Heart right ventricle (tissue), 16 donors: ENCODE measurements around the gene AQP9. TPM values are rescaled to one million over a fixed set of nuclear protein-coding genes. Genes with fewer than 3 reads are reported as not detected.

ENCODE experiments used
- ATAC-seq, 8 donors: fragments of 200-7000 bp; cut with Tn5 transposase; one replicate each; pipeline ENCODE4 v1.9.1; 2020; ENCODE audit warnings: mild to moderate bottlenecking in 8 of 8, moderate library complexity in 8 of 8, moderate number of reproducible peaks in 1 of 8
- DNase-seq, 2 donors: peaks; one replicate each; pipeline ENCODE4 v3.0.0-alpha.2; 2020
- H3K27ac ChIP-seq, 10 donors: fragments of 200-600 bp; sonication (generic) in 2 of 10; one replicate each; pipeline versions ENCODE4 v1.5.0 to v1.8.0; 2020 to 2022; ENCODE audit warnings: mild to moderate bottlenecking in 3 of 10
- H3K27me3 ChIP-seq, 7 donors: fragments of 200-600 bp; one replicate each; pipeline ENCODE4 v1.8.0; 2021 to 2022; ENCODE audit warnings: mild to moderate bottlenecking in 2 of 7
- H3K36me3 ChIP-seq, 9 donors: fragments of 200-600 bp; sonication (generic) in 1 of 9; one replicate each; pipeline versions ENCODE4 v1.5.0 to v1.8.0; 2020 to 2022; ENCODE audit warnings: mild to moderate bottlenecking in 2 of 9
- H3K4me1 ChIP-seq, 9 donors: fragments of 200-600 bp; sonication (generic) in 1 of 9; one replicate each; pipeline versions ENCODE4 v1.5.0 to v1.8.0; 2020 to 2022; ENCODE audit warnings: mild to moderate bottlenecking in 4 of 9
- H3K4me3 ChIP-seq, 10 donors: fragments of 200-600 bp; sonication (generic) in 2 of 10; one replicate each; pipeline versions ENCODE4 v1.5.0 to v1.8.0; 2020 to 2022; ENCODE audit warnings: mild to moderate bottlenecking in 7 of 10, moderate library complexity in 2 of 10
- H3K9me3 ChIP-seq, 11 donors: fragments of 200-600 bp in 10 of 11; sonication (generic) in 2 of 11; one replicate each; pipeline versions ENCODE4 v1.5.0 to v1.8.0; 2013 to 2022; ENCODE audit warnings: mild to moderate bottlenecking in 2 of 11, control low read depth in 1 of 11, moderate library complexity in 1 of 11
- WGBS, 2 donors: extraction: QIAGEN DNeasy Blood & Tissue Kit; methylation state at CpG; one replicate each; pipeline ENCODE4 v1.1.7; 2013; ENCODE audit warnings: inconsistent platforms in 1 of 2; 5-methylcytosine and 5-hydroxymethylcytosine counted together
- intact Hi-C, 10 donors: fragments of 100-400 bp; cut with DNase I; formaldehyde crosslinking; loops; one replicate each; pipeline versions ENCODE4 v1.11.1 to v1.14.2; 2022
- polyA plus RNA-seq, 2 donors: library from polyadenylated mRNA; stranded (reverse); fragments of 200-250 nt; gene quantifications; one replicate each; pipeline ENCODE4 v1.2.3, GENCODE V29; 2013
- total RNA-seq, 10 donors: library from RNA; stranded (reverse); fragmentation: NEBNext Ultra II Directional in 3 of 10; extraction: Animal tissue kit (Norgen Biotek cat#: 25700) in 3 of 10; gene quantifications; one replicate each; pipeline versions ENCODE4 v1.2.1 to v1.2.4, GENCODE V29; 2021 to 2023
- TF ChIP-seq, protein P1 (sequence below), 9 donors: fragments of 200-600 bp; sonication (generic) in 2 of 9; IDR thresholded peaks; one replicate each; pipeline versions ENCODE4 v1.5.0 to v1.8.0; 2021 to 2022; ENCODE audit warnings: antibody characterized with exemption in 9 of 9, mild to moderate bottlenecking in 5 of 9, moderate library complexity in 1 of 9
- donor health status: Arrhythmogenic right ventricular cardiomyopathy.
- donor health status: ischemic (EF 13 %, LVEDD 7.1; RV severe dilation, severe dysfunction).
- donor health status: healthy with polysubstance abuse.
- donor health status: DM: no; HTN: yes; CAD: no.
- donor health status: DM: no; HTN: no; CAD: no.
- donor health status: ischemic (EF 25% LVEDD 6.9; RV normal size, moderate dysfunction).
- donor health status: ischemic (EF 25% LVEDD 5.7; RV mildly dilated, moderate dysfunction).
- donor health status: healthy.
- donor health status: DM: yes; HTN: yes; CAD: no.
- donor health status: Ischemic cardiomyopathy.
- donor health status: ischemic (EF 35%, LVEDD 5.7; RV mildly dilated, moderate dysfunction).
- donor health status: nonischemic (EF 11% LVEDD 7.7; RV severe dilation, severe dysfunction).
- donor health status: DM: yes; HTN: yes; CAD: no.
- donor health status: PGD.
- donor health status: ischemic (EF 29% LVEDD 5.4; RV normal size, mild dysfunction).
- donor health status: nonischemic (EF 23%, LVEDD 6.1; RV moderate dilation, normal function).

AQP9 gene
- total and polyA plus RNA-seq, 12 donors: 0.42 to 3.3 (median 0.87) TPM; not detected in 1

DNA sequence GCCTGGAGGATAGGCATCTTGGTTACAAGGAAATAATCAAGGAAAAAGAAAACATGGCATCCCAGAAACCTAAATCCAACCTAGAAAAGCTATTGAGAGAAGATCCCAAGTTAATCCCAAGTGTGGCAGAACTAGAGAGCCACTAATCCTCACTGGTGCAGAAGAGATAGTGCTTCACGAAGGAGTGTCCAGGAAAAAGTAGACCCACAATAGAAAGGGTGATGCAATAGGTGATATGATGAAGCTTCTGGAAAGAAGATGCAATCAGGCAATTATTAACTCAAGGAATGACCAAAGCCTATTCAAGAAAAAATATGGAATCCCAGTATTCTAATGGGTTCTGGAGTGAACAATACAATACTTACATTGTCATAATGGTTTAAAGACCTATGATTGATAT, 95.2 kb downstream of the AQP9 start:
- Histone ChIP-seq H3K4me3 (no peak overlapping the region), H3K4me1 (peaks cover 5 to 24% (median 17%) of the 10 kb centered on the region in 9 donors), H3K36me3 (no peaks in the 10 kb centered on the region), H3K27ac (no peak overlapping the region), H3K9me3 (no peaks in the 10 kb centered on the region), H3K27me3 (no peaks in the 10 kb centered on the region)
- ATAC-seq (no peak), DNase-seq (no peak)
- intact Hi-C loops: no loop called here
- TF ChIP-seq, protein P1, sequence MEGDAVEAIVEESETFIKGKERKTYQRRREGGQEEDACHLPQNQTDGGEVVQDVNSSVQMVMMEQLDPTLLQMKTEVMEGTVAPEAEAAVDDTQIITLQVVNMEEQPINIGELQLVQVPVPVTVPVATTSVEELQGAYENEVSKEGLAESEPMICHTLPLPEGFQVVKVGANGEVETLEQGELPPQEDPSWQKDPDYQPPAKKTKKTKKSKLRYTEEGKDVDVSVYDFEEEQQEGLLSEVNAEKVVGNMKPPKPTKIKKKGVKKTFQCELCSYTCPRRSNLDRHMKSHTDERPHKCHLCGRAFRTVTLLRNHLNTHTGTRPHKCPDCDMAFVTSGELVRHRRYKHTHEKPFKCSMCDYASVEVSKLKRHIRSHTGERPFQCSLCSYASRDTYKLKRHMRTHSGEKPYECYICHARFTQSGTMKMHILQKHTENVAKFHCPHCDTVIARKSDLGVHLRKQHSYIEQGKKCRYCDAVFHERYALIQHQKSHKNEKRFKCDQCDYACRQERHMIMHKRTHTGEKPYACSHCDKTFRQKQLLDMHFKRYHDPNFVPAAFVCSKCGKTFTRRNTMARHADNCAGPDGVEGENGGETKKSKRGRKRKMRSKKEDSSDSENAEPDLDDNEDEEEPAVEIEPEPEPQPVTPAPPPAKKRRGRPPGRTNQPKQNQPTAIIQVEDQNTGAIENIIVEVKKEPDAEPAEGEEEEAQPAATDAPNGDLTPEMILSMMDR (IDR thresholded peaks at IDR 0.05): no peak
- 82 to 87% methylated on average over 1 of the region's 1 CpG for WGBS, 2 donors

Other genes starting within 250 kb of the AQP9 start
- 10 to 100 TPM in 6 of 10 donors, 1 to 10 TPM in 4; 5.0 to 21.0 (median 11.3) TPM for gene ALDH1A2, start 72.7 kb upstream of the AQP9 start, total RNA-seq
- gene ALDH1A2, start 72.7 kb upstream of the AQP9 start, polyA plus RNA-seq: 1 to 10 TPM; 2.3 to 3.3 TPM